CD4-positive, alpha-beta T cell treated with Interleukin-21 for 1 hour (primary cell): ENCODE results near the gene TRIM54.
A peak's percentile ranks its signal among the peaks of the same experiment; 100 is the strongest.
"Not testable (repeated sequence)": the region's sequence is repeated elsewhere in the genome, so short reads cannot be mapped to it uniquely, and the experiment has no call there.

ENCODE experiments used
- DNase-seq: peaks from one replicate; pipeline ENCODE4 v3.0.0-alpha.2; 2020

The TRIM54 gene

GRCh38 chr2:27258051-27258450, 24.2 kb upstream of the TRIM54 start:
- no peak for DNase-seq

- no peak for DNase-seq
Observed at GRCh38 chr2:27261241-27261925, 20.8 kb upstream of the TRIM54 start.

GRCh38 chr2:27261926-27262298, 20.3 kb upstream of the TRIM54 start:
- DNase-seq = no peak

- peak; percentile 75 for DNase-seq
Observed at GRCh38 chr2:27262379-27263286, 19.6 kb upstream of the TRIM54 start, which contains the start of gene SLC30A3. SLC30A3 (minus strand) TSS chr2:27263047; CDS start chr2:27262906, 141 bp downstream.

GRCh38 chr2:27263287-27264252, 18.7 kb upstream of the TRIM54 start:
- no peak for DNase-seq

- DNase-seq = peak; percentile 17
Observed at GRCh38 chr2:27264253-27264752, 17.9 kb upstream of the TRIM54 start.

GRCh38 chr2:27264753-27265535, 17.3 kb upstream of the TRIM54 start:
- peak; percentile 74 for DNase-seq

- DNase-seq = no peak
Observed at GRCh38 chr2:27265536-27265870, 16.7 kb upstream of the TRIM54 start.

GRCh38 chr2:27268296-27268695, 13.9 kb upstream of the TRIM54 start:
- not testable (repeated sequence) for DNase-seq

- no peak for DNase-seq
Observed at GRCh38 chr2:27270131-27270530, 12.1 kb upstream of the TRIM54 start.

GRCh38 chr2:27270670-27271069, 11.6 kb upstream of the TRIM54 start:
- DNase-seq = no peak

GRCh38 chr2:27271631-27272340, 10.4 kb upstream of the TRIM54 start:
- DNase-seq = no peak

GRCh38 chr2:27272537-27273522, 9.4 kb upstream of the TRIM54 start:
- DNase-seq = not testable (repeated sequence)

- DNase-seq = no peak
Observed at GRCh38 chr2:27275211-27276150, 6.7 kb upstream of the TRIM54 start, which contains the start of gene DNAJC5G. DNAJC5G (plus strand) TSS chr2:27275433; CDS start chr2:27276729, 1,296 bp downstream.

- DNase-seq = no peak
Observed at GRCh38 chr2:27278010-27278409, 4.2 kb upstream of the TRIM54 start.

- DNase-seq = no peak
Observed at GRCh38 chr2:27280826-27281225, 1.4 kb upstream of the TRIM54 start.

GRCh38 chr2:27281442-27281841, 787 bp upstream of the TRIM54 start:
- DNase-seq = no peak

- DNase-seq = no peak
Observed at GRCh38 chr2:27282892-27283291, 663 bp downstream of the TRIM54 start.

- DNase-seq = no peak
Observed at GRCh38 chr2:27284996-27285395, 2.8 kb downstream of the TRIM54 start.
